Fibroblast of skin of left biceps (primary cell): ENCODE results near the gene DCTN5.

Experiments used
- DNase-seq, 2 experiments: peaks; one replicate each; pipeline ENCODE4 v3.0.0-alpha.2; 2013; ENCODE audit warnings: low read depth in 2 of 2

The DCTN5 gene

DNA sequence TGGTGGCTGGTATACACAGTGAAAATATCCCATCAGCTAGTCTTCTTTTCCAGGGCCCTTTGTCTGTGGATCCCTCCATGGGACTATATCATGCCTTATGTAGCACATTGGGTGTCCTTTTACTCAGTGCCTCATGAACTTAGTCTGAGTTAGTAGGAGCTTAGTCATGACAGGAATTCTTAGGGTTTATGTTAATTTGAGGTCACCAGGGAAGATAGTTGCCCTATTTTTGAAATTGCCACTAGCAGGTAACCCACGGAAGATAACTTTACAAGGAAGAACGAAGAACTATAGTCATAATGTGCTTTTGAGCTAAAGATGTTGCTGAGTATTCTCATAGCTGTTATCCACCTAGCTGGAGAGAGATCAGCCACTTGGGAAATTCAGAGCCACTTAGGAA, 22.7 kb downstream of the DCTN5 start:
- no peak for DNase-seq

DNA sequence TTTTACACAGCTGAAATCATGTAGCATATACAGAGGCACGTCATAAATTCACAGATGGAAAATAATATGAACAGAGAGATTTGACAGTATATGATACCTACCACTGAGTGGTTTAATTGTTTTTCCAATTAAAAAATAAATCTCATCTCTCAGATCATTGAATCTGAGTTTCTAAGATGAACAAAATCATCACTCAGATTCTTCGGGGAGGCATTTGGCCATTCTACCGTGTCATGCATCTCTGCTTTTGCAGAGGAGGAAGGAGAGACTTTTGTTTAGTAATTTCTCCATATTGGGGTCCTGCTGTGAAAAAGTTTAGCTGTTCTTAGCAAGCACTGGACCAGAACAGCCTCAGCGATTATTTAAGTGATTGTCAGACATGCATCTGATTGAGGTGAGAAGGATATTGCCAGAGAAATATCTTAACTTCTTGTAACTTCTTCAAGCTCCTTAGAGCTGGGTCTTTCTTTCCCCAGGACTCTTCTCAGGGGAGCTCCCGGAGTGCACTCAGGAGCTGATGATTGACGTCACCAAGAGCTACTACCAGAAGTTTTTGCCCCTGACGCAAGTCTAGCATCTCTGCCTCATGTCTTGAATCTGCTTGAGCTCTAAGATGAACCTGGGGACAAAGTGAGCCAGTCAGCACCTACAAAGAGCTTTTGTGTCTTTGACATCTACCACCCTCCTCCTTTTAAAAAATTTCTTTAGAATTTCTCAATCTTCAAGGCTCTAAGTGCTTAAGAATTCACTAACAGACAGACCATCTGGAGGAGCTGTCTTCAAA, 25.5 kb downstream of the DCTN5 start:
- DNase-seq: no peak

DNA sequence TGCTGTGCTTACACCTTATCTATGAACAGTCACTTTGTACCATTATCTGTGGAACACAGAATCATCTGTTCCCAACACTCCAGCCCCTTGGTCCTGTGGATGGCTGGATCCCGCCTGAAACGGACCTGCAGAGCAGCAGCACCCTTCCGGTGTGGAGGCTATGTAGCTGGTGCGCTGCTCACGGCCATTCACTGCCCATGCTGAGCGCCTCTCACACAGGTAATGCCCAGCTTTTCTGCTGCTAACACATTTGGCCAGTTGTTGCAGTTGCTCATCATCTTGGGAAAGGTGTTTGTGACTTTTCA, 26.0 kb downstream of the DCTN5 start:
- DNase-seq: no peak

DNA sequence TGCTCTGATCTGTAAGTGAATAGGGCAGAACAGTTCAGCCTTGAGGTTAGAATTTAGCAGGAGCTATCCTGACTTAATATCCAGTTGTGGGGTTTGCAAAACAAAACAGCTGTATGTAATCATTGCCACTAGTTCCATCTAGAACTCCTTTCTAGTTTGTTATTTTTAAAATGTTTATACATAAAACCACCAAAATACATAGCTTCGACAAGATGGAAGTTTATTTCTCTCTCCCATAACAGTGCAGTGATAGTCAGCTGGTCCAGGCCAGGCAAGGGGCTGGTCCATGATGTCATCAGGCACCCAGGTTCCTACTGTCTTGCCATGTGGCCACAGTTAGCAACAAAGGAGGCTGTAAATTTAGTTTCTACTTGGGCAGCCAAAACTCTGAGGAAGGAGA, 27.0 kb downstream of the DCTN5 start:
- DNase-seq: no peak

DNA sequence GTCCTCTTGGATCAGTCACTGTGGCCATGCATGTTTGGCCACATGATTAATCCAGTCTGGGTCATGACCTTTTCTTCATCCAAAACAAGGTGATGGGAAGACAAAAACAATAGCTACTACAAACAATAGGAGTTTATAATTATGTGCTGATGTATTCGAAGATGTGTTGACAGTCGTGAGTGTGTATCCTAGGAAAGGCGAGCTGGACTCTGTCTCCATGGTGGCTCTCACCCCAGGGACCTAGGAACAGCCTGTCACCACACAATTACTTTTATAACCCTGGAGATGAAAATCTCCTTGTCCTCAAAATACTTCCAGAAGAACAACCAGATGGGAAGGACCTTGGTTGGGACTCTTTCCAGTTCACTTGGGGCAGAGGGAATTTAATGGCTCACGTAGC, 27.6 kb downstream of the DCTN5 start:
- DNase-seq: no peak

DNA sequence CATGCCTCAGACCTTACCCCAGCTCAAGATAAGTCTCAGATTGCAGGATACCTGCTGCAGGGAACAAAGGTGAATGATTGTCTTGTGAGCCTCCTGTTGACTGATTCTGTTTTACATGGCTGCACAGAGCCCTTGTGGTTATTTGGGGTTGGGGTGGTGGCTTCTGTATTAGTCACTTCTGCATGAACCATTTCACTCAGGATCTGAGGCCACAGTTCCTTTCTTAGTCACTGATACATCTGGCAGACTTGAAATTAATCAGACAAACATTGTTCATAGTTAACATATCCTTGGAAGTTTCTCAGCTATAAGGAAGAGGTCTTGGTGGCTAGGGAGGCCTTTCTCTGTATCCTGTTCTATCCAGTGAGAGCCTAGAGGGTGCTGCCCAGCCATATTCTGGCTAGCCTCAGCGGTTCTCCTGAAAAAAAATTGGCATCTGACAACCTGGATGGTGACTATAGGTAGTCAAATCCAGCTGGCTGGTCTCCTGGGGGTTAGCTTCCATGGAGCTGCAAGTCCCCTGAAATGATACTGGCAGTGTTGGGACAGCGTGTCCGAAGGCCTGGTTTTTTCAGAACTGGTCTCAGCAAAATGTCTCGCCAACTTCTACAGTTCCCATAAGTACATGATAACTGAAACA, 29.0 kb downstream of the DCTN5 start:
- peak; percentile 46 to 56 for DNase-seq

DNA sequence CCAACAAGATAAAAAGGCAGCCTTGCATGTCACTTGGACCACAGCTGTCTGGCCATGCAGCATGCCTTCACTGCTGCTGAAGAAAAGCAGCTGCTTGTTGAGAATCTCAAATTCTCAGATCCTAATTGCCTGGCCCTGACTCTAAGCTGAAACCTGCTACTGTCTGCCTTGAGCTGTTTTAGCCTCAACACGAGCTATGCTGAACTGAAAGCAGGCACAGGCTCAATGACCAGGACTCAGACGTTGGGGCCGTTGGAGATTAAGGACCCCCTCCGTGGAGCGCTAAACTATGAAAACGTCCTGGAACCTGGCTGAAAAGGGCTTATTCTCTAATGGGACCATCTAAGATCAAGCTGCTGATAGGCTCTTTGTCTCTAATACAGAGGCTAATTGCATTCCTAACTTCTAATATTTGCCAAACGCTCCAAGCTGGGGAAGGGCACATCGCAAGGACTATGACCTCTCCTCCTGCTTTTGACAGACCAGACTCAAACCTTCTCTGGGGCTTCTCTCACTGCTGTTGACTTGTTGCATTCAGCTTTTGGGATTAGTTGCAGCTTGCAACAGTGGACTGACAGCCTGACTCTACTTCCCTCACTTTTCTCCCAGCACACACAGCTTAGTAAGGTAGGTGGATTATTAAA, 32.8 kb downstream of the DCTN5 start:
- no peak for DNase-seq

DNA sequence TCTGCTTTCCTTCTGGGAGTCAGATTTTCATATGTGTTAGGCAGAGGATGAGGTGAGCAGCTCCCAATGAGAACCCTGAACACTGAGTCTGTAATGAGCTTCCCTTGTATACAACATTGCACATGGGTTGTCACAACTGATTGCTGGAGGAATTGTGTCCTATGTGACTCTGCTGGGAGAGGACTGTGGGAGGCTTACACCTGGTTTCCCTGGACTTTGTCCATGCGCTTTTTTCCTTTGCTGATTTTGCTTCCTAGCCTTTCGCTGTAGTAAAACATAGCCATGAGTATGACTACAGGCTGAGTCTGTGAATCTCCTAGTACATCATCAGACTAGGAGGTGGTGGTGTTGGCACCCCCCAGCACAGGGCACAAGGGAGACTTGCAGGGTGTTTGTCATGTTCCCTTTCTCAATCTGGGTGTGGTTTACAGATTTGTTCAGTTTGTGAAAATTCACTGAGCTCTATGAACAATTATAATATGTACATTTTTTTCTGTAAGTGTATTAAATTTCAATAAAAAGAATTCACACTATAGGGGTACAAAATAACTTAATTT, 35.7 kb downstream of the DCTN5 start:
- no peak for DNase-seq

DNA sequence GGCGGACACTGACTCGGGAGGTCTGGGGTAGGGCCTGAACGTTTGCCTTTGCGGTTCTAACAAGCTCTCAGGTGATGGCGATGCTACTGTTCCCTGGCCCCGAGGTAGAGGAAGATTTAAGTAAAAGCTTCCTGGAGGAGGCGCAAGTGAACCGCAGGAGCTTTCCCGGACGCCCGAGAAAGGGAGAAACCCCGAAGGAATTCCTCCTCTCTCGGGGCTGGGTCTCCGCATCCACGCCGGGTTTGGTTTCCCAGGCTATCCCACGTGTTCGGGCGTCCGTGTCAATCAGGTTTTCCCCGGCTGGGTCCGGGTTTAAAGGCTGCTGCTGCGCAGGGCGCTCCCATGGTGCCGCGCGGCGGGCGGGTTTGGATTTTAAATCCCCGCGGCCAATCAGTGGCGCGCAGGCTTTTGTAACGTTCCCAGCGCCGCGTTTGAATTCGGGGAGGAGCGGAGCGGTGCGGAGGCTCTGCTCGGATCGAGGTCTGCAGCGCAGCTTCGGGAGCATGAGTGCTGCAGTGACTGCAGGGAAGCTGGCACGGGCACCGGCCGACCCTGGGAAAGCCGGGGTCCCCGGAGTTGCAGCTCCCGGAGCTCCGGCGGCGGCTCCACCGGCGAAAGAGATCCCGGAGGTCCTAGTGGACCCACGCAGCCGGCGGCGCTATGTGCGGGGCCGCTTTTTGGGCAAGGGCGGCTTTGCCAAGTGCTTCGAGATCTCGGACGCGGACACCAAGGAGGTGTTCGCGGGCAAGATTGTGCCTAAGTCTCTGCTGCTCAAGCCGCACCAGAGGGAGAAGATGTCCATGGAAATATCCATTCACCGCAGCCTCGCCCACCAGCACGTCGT, 37.4 kb downstream of the DCTN5 start, which contains the start of gene PLK1:
PLK1 (plus strand) TSS at position 460 of the 844 bp plus-strand sequence; CDS start at position 504, 44 bp downstream.
- DNase-seq: peak; percentile 28 to 42

DNA sequence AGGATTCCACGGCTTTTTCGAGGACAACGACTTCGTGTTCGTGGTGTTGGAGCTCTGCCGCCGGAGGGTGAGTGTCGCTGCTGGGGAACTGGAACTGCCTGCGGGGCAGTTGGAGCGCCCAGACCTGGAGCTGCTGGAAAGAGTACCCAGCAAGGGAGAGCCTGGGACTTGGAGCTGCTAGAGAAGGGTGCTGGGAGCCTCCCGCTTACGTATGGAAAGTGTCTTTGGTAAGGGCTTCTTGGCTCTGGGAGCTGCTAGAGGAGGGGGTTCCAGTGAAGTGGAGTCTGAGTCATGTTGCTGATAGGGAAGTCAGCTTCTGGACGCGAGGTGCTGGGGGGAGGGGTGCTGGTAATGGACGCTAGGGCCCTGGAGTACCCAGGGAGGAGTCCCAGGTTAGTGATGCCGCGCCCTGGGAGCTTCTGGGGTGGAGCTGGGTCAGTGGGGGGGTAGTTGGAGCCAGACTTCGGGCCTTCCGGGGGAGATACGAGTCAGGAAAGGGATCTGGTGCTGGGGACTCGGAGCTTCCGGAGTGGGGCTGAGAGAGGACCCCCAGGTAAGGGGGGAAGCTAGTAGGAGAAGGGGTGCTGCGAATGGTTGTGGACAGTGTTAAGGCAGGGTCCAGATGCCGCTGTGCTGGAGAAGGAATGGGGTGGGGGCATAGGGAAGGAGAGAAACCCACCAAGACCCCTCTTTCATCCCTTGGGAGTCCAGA, 38.2 kb downstream of the DCTN5 start:
- DNase-seq: no peak

DNA sequence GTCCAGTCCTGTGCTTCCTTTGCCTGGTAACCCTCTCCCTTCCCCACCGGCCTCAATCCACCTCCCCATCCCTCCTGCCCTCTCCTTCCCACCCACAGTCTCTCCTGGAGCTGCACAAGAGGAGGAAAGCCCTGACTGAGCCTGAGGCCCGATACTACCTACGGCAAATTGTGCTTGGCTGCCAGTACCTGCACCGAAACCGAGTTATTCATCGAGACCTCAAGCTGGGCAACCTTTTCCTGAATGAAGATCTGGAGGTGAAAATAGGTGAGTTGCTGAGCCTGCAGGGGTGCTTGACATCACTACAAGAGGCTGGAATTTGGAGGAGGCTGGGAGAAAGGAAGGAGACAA, 38.7 kb downstream of the DCTN5 start:
- no peak for DNase-seq

DNA sequence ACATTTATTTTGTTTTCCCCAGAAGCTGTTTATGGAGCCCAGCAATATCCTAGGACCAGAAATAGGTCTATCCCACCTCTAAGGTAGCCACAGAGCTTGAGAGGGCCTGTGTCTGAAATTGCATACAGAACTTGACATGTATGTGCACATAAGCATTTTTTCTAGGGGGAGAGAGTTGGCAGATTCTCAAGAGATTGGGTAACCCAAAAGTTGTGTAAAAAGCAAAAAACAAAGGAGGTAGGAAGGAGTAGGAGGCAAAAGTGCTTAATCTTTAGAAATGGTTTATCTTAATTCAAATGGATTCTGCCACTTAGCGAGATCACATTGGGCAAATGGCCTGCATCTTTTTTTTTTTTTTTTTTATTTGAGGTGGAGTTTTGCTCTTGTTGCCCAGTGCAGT, 40.9 kb downstream of the DCTN5 start:
- DNase-seq: peak; percentile 16 to 17

DNA sequence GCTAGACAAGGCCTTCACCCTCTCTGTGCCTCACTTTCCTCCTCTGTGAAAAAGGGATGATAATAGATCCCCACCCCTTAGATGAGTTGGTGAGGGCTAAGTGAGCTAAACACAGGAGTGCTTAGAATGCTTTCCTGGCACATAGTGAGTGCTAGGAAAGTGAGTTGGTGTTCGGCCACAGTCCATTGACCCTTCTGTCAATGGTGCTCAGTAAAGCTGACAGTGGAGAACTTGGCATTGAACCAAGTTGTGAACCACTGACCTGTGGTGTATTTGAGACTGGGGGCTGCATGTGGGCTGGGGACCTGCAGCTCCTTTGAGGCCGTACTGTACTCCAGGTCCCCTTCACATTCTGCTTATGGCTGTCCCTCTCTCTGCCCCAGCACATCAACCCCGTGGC, 42.2 kb downstream of the DCTN5 start:
- DNase-seq: no peak

DNA sequence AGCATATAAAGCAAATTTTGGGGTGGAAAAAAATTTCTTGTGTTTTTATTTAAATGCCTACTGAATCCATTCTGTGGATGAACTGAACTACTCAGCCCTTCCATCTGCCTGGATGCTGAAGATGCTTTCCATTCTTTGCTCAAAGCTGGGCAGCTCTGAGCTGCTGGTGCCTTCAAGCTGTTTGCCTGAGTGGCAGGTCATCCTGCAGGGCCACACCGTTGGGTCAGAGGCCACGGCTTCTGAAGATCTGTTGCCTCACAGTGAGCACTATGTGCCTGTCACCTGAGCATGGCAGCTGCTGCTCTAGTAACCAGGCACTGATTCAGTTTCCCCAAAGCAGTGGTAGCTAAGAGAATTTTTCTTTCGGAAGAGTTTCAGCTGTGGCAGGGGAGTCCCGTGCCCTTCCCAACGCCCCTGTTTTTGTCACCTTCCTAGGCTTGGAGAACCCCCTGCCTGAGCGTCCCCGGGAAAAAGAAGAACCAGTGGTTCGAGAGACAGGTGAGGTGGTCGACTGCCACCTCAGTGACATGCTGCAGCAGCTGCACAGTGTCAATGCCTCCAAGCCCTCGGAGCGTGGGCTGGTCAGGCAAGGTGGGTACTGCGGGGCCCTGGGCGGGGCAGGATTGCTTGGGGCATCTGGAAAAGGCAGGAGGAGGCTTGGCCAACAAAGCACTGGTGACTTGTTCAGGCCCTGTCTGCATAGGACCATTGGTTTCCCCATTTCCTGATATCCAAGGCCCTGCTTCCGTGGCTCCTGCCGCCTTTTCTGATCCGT, 46.0 kb downstream of the DCTN5 start:
- DNase-seq: no peak

DNA sequence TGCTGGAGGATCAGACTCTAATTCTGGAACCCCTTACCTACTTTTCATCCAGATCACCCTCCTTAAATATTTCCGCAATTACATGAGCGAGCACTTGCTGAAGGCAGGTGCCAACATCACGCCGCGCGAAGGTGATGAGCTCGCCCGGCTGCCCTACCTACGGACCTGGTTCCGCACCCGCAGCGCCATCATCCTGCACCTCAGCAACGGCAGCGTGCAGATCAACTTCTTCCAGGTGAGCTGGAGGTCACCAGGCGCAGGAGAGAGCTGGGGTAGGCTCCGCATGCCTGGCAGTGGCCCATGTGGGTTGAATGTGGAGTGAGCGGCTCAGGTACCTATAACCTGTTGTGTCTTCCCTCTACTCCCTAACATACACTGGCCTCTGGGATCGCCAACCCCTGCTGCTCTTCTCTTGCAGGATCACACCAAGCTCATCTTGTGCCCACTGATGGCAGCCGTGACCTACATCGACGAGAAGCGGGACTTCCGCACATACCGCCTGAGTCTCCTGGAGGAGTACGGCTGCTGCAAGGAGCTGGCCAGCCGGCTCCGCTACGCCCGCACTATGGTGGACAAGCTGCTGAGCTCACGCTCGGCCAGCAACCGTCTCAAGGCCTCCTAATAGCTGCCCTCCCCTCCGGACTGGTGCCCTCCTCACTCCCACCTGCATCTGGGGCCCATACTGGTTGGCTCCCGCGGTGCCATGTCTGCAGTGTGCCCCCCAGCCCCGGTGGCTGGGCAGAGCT, 48.3 kb downstream of the DCTN5 start:
- no peak for DNase-seq

DNA sequence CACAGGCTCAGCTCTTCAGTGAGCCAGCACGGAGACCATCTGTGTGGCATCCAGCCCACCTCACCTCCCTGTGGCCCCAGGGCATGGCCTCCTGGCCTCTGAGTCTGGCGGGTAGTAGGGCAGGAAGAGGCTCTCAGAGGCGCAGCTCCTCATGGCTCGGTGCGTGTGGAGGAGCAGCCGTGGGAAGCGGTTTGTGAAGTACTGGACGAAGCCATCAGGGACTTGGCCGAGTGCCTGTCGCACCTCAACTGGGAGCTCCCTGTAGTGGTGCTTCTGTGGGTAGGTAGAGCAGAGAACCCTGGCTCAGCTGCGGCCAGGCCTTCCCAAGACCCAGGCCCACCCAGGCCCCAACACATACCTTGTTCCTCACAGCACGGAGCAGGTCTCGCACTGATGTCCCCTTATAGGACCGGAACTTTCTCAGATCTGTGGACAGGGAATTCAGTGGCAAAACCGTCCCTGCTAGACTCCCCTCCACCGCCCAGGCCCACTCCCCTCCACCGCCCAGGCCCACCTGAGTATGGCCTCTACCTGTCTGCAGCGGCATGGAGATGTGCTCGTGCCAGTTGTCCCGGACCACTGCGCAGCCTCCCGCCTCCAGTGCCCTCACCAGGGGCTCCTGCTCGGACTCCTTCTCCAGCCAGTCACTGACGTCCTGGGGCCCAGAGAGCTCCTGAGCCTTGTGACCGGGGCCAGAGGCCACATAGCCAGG, 49.7 kb downstream of the DCTN5 start:
- DNase-seq: no peak

DNA sequence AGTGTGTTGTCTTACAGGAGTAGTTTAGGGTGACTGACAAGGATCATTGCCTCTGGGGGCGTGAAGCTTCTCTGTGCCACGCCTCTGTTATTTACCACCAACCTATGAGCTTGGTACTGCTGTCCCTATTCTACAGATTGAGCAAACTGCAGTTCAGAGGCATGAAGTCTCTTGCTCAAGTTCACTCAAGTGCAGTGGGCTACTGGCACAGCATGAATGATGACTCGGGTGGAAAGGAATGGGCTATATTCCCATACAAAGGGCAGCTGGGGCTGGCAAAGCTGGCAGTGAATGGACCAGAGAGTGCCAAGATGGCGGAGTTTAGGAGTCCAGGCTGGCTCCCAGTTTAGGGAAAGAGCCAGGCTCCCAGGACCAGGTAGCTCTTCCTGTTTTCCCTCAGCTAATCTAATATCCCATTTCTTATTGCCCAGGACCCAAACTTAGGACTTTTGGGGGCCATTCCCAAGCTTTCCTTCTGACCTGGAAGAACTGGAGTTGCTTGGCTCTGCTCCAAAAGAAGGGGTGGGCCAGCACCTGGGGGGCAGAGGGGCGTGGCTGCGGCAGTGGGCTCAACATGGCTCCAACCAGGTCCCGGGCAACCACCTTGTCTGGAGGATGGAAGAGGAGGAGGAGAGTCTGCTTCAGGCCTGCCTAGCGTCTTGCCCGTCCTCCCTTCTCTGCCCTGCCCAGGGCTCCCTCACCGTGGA, 50.4 kb downstream of the DCTN5 start:
- DNase-seq: no peak

DNA sequence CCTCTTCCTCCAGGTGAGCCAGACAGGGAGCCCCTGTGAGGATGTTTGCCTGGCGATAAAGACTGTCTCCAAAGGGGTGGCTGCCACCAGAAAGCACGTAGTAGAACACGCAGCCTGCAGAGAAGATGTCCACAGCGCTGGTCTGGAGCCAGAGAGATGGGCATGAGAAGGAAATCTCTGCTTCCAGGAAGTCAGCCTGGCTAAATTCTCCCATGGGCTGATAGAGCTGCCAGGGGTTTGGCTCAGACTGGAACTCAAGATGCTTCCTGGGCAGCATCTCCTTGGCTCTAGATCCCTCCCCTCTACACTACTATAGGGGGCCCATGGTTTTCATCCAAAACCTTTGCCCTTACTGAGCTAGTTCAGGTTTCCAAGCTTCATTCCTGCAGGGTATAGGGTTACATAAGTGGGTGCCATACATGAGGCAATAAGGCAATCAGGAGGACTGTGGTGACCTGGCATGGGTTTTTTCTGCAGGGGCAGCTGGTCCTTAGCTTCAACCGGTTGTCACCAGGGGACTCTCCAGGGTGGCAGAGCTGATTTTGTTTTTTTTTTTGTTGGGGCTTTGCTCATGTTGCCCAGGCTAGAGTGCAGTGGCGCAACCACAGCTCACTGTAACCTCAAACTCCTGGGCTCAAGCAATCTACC, 51.0 kb downstream of the DCTN5 start:
- DNase-seq: no peak
